SU-DHL-6 (cell line): ENCODE measurements around the gene CWF19L2.

Experiments used
- EZH2phosphoT487 ChIP-seq: fragments of 200-600 bp; sonication (generic), shearing (Covaris generic); conservative IDR thresholded peaks from 2 replicates; pipeline ENCODE4 v1.6.1; 2018; ENCODE audit warnings: mild to moderate bottlenecking, antibody characterized with exemption, low read length, moderate library complexity, mixed read lengths
- TF ChIP-seq, protein P1 (sequence below): fragments of 200-600 bp; sonication (generic); IDR thresholded peaks from one replicate; pipeline ENCODE4 v1.5.1; 2017; ENCODE audit warnings: antibody characterized with exemption, mild to moderate bottlenecking, low read length, moderate library complexity; ENCODE audit not compliant: insufficient read depth, poor library complexity, severe bottlenecking

DNA sequence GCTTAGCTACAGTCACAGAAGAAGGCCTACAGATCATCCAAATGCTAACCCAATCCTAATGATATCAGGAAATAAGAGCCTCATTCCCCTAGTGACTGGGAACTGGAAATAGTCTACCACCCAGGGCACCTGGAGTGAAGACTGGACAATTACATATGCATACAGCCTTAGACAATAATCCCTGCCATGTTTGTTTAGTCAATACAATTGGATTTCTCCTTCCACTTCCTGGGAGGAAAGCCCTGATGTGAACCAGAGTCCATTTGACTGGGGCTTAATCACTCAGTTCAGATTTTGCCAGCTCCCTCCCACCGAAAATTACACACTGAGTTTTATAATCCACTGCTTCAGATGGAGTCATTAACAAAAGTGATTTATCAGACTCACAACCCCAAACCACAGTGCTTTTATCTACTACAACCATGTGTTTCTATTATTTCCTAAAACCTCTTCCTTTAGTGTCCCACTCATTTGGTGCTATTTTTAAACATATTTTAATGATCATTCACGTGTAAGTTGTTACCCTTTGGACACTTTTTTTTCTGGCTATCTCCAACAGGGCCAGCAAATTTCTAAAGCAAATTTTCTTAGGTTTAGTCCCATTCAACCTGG lies 29.9 kb downstream of the CWF19L2 start:
- TF ChIP-seq, protein P1, sequence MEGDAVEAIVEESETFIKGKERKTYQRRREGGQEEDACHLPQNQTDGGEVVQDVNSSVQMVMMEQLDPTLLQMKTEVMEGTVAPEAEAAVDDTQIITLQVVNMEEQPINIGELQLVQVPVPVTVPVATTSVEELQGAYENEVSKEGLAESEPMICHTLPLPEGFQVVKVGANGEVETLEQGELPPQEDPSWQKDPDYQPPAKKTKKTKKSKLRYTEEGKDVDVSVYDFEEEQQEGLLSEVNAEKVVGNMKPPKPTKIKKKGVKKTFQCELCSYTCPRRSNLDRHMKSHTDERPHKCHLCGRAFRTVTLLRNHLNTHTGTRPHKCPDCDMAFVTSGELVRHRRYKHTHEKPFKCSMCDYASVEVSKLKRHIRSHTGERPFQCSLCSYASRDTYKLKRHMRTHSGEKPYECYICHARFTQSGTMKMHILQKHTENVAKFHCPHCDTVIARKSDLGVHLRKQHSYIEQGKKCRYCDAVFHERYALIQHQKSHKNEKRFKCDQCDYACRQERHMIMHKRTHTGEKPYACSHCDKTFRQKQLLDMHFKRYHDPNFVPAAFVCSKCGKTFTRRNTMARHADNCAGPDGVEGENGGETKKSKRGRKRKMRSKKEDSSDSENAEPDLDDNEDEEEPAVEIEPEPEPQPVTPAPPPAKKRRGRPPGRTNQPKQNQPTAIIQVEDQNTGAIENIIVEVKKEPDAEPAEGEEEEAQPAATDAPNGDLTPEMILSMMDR: no peak
- TF ChIP-seq EZH2phosphoT487: no peak
